Measurements from ENCODE around the gene SCD. TPM values are rescaled to one million over a fixed set of nuclear protein-coding genes. Genes with fewer than 3 reads are reported as not detected.

SCD gene
- total and polyA plus RNA-seq, 2 of the 13 experiments (the other 11 are each of a cell fraction or from before 2014, with no cell fraction given) = 492 to 512 TPM

- no peak for TF ChIP-seq TBL1XR1 (IDR thresholded peaks at IDR 0.05; ENCODE audit: borderline replicate concordance, low read length, partially characterized antibody)
- peak; percentile 80; the same call in 1 of the 2 replicates for TF ChIP-seq ZNF589 (CRISPR knock-in tag; conservative IDR thresholded peaks at IDR 0.05)
- 0 out of 2 replicates have a peak, but pooled peaks have one; percentile 46 for TF ChIP-seq MED13 (CRISPR knock-in tag; IDR thresholded peaks at IDR 0.05)
- TF ChIP-seq THYN1 (CRISPR knock-in tag; IDR thresholded peaks at IDR 0.05; ENCODE audit: borderline replicate concordance, low read depth) = no peak
- peak; percentile 14; the same call in 1 of the 2 replicates for TF ChIP-seq LBX2 (CRISPR knock-in tag; IDR thresholded peaks at IDR 0.05; ENCODE audit: borderline replicate concordance)
- TF ChIP-seq TBP (CRISPR knock-in tag; IDR thresholded peaks at IDR 0.05) = no peak
- no peak for TF ChIP-seq NKX3-1 (CRISPR knock-in tag; IDR thresholded peaks at IDR 0.05)
- TF ChIP-seq ZNF788 (CRISPR knock-in tag; IDR thresholded peaks at IDR 0.05; ENCODE audit: borderline replicate concordance) = peak; percentile 67
- TF ChIP-seq ZNF543 (CRISPR knock-in tag; IDR thresholded peaks at IDR 0.05) = no peak
- peak; percentile 49 for TF ChIP-seq ZNF18 (CRISPR knock-in tag; IDR thresholded peaks at IDR 0.05; ENCODE audit: insufficient replicate concordance)
- TF ChIP-seq ZNF264 (CRISPR knock-in tag; IDR thresholded peaks at IDR 0.05) = 0 out of 2 replicates have a peak, but pooled peaks have one; percentile 78
- TF ChIP-seq IKZF1 (IDR thresholded peaks at IDR 0.05) = no peak
- TF ChIP-seq NFE2L2 (IDR thresholded peaks at IDR 0.05; ENCODE audit: low read length) = no peak
- TF ChIP-seq BHLHE40 (IDR thresholded peaks at IDR 0.05; ENCODE audit: low read length) = peak; percentile 98
- no peak for TF ChIP-seq ZNF138 (CRISPR knock-in tag; IDR thresholded peaks at IDR 0.05; ENCODE audit: low read depth)
- TF ChIP-seq MAX (IDR thresholded peaks at IDR 0.05) = peak; percentile 96
- TF ChIP-seq PHF8 (CRISPR knock-in tag; IDR thresholded peaks at IDR 0.05) = peak; percentile 41; the same call in 1 of the 2 replicates
- peak; percentile 68 for TF ChIP-seq RARA (CRISPR knock-in tag; IDR thresholded peaks at IDR 0.05)
- TF ChIP-seq NR2F2 (IDR thresholded peaks at IDR 0.05; ENCODE audit: borderline replicate concordance, low read depth) = no peak
- no peak for TF ChIP-seq PBX3 (CRISPR knock-in tag; IDR thresholded peaks at IDR 0.05; ENCODE audit: borderline replicate concordance)
- TF ChIP-seq ETS1 (CRISPR knock-in tag; IDR thresholded peaks at IDR 0.05) = no peak
- TF ChIP-seq ZNF33B (CRISPR knock-in tag; IDR thresholded peaks at IDR 0.05) = no peak
- peak; percentile 71 for TF ChIP-seq TEAD3 (CRISPR knock-in tag; optimal IDR thresholded peaks at IDR 0.05; ENCODE audit: borderline replicate concordance)
- TF ChIP-seq AKAP8 (CRISPR knock-in tag; IDR thresholded peaks at IDR 0.05) = peak; percentile 56; the same call in 1 of the 2 replicates
- no peak for TF ChIP-seq ZNF451 (CRISPR knock-in tag; IDR thresholded peaks at IDR 0.05)
- TF ChIP-seq IRX3 (CRISPR knock-in tag; IDR thresholded peaks at IDR 0.05; ENCODE audit: borderline replicate concordance, low read depth) = no peak
- no peak for TF ChIP-seq NFYB (CRISPR knock-in tag; IDR thresholded peaks at IDR 0.05)
- peak; percentile 38 for TF ChIP-seq AGO2 (optimal IDR thresholded peaks at IDR 0.05; ENCODE audit: low read depth, low read length)
- peak; percentile 67; the same call in 1 of the 2 replicates for TF ChIP-seq ZNF333 (CRISPR knock-in tag; IDR thresholded peaks at IDR 0.05; ENCODE audit: borderline replicate concordance)
- TF ChIP-seq ZNF777 (CRISPR knock-in tag; IDR thresholded peaks at IDR 0.05) = no peak
Measured at GRCh38 chr10:100346351-100346764, 675 bp upstream of the SCD start (continued).
